Measurements from ENCODE around the gene DNAJC11. TPM values are rescaled to one million over a fixed set of nuclear protein-coding genes. Genes with fewer than 3 reads are reported as not detected.

Gene DNAJC11
- total RNA-seq, 1 experiment from 2014 or later: 75.6 TPM

- intact Hi-C loops (cut with micrococcal nuclease): no loop called here
- ATAC-seq (no peak), DNase-seq (ENCODE audit: low read depth, low spot score) (no peak)
- Histone ChIP-seq H3K4me2 (ENCODE audit: low read length) (no peak overlapping the region), H3K9ac (ENCODE audit: low read length) (no peak overlapping the region), H4K20me1 (ENCODE audit: insufficient read depth) (no peaks in the 10 kb centered on the region), H3K4me1 (ENCODE audit: control insufficient read depth in 1 of 2, insufficient read depth in 2 of 2, low read length in 2 of 2) (peaks cover 0 to 16% of the 10 kb centered on the region in 2 experiments; a peak in 2 of 4 replicates), H3K27ac (ENCODE audit: low read depth, low read length) (no peak overlapping the region), H3K9me2 (ENCODE audit: insufficient read depth) (no peaks in the 10 kb centered on the region), H3K27me3 (ENCODE audit: insufficient read depth, low read length) (no peaks in the 10 kb centered on the region), H2AFZ (ENCODE audit: low read depth, low read length, poor library complexity, severe bottlenecking) (no peak overlapping the region), H3K79me2 (ENCODE audit: insufficient read depth, low read length) (peaks cover 30% of the 10 kb centered on the region), H3K4me3 (replicated peaks in 1 of 2; ENCODE audit: low read depth in 1 of 2, low read length in 2 of 2) (no peak overlapping the region), H3K9me3 (ENCODE audit: control insufficient read depth in 1 of 2, insufficient read depth in 1 of 2, low read depth in 1 of 2, low read length in 2 of 2) (no peaks in the 10 kb centered on the region), H3K36me3 (ENCODE audit: control insufficient read depth in 1 of 2, insufficient read depth in 2 of 2, low read length in 2 of 2) (peaks cover 13 to 18% of the 10 kb centered on the region in 2 experiments; a peak in 2 of 4 replicates)
- ChIA-PET POLR2A (no interaction called here), RAD21 (ENCODE audit: low non-redundant PET in 1 of 2, low total read pairs in 2 of 2, uncharacterized antibody in 2 of 2, unreplicated experiment in 2 of 2) (no interaction called here), CTCF (no interaction called here)
- TF ChIP-seq SP1 (IDR thresholded peaks at IDR 0.05; ENCODE audit: low read depth) (no peak), ZFX (IDR thresholded peaks at IDR 0.05) (no peak), SIN3A (IDR thresholded peaks at IDR 0.05; ENCODE audit: low read depth) (no peak), POLR2AphosphoS5 (IDR thresholded peaks at IDR 0.05; ENCODE audit: low read depth, low read length) (no peak), CEBPB (IDR thresholded peaks at IDR 0.05; ENCODE audit: low read depth) (no peak), ELF1 (IDR thresholded peaks at IDR 0.05; ENCODE audit: borderline replicate concordance, low read depth) (no peak), TCF7L2 (IDR thresholded peaks at IDR 0.05; ENCODE audit: borderline replicate concordance, extremely low read depth, insufficient read depth, insufficient read length) (no peak), ZNF274 (IDR thresholded peaks at IDR 0.05; ENCODE audit: low read depth, low read length) (no peak), JUND (IDR thresholded peaks at IDR 0.05) (no peak), FOSL1 (IDR thresholded peaks at IDR 0.05; ENCODE audit: low read depth) (no peak), EZH2phosphoT487 (IDR thresholded peaks at IDR 0.05; ENCODE audit: borderline replicate concordance) (no peak), YY1 (IDR thresholded peaks at IDR 0.05; ENCODE audit: extremely low read depth, insufficient replicate concordance, low read depth, low read length) (no peak), RAD21 (IDR thresholded peaks at IDR 0.05; ENCODE audit: low read depth) (no peak), EZH2 (IDR thresholded peaks at IDR 0.05) (no peak), CBX3 (IDR thresholded peaks at IDR 0.05; ENCODE audit: low read depth) (no peak), EGR1 (IDR thresholded peaks at IDR 0.05; ENCODE audit: low read depth) (no peak)
- TF ChIP-seq, protein P1, sequence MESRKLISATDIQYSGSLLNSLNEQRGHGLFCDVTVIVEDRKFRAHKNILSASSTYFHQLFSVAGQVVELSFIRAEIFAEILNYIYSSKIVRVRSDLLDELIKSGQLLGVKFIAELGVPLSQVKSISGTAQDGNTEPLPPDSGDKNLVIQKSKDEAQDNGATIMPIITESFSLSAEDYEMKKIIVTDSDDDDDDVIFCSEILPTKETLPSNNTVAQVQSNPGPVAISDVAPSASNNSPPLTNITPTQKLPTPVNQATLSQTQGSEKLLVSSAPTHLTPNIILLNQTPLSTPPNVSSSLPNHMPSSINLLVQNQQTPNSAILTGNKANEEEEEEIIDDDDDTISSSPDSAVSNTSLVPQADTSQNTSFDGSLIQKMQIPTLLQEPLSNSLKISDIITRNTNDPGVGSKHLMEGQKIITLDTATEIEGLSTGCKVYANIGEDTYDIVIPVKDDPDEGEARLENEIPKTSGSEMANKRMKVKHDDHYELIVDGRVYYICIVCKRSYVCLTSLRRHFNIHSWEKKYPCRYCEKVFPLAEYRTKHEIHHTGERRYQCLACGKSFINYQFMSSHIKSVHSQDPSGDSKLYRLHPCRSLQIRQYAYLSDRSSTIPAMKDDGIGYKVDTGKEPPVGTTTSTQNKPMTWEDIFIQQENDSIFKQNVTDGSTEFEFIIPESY (IDR thresholded peaks at IDR 0.05; ENCODE audit: extremely low read depth, insufficient replicate concordance, low read length): no peak
- TF ChIP-seq, protein P2, sequence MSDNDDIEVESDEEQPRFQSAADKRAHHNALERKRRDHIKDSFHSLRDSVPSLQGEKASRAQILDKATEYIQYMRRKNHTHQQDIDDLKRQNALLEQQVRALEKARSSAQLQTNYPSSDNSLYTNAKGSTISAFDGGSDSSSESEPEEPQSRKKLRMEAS (IDR thresholded peaks at IDR 0.05): no peak
- TF ChIP-seq, protein P3, sequence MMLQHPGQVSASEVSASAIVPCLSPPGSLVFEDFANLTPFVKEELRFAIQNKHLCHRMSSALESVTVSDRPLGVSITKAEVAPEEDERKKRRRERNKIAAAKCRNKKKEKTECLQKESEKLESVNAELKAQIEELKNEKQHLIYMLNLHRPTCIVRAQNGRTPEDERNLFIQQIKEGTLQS (IDR thresholded peaks at IDR 0.05): no peak
- no TSS peak for BruUV-seq (replicated peaks)
These were observed 72.6 kb downstream of the DNAJC11 start for GRCh38 chr1:6628971-6629479.

Measured in HCT116 (cell line).